Smooth muscle cell (in vitro differentiated cells): Measurements from ENCODE around the gene USP40. TPM values are rescaled to one million over a fixed set of nuclear protein-coding genes. Genes with fewer than 3 reads are reported as not detected.

ENCODE experiments used
- DNase-seq: peaks from one replicate; lab custom pipeline; 2025; ENCODE audit not compliant: unreplicated experiment; lab: John Stamatoyannopoulos, UW
- H2AFZ ChIP-seq: fragments of 200-600 bp; sonication (generic); 2 replicates; pipeline ENCODE4 v1.6.0; 2016; ENCODE audit warnings: antibody characterized with exemption, low read depth, mild to moderate bottlenecking
- H3F3A ChIP-seq: fragments of 200-600 bp; sonication (generic); 2 replicates; pipeline ENCODE4 v1.6.0; 2017; ENCODE audit warnings: antibody characterized with exemption, low read depth
- H3K27ac ChIP-seq: fragments of 200-600 bp; sonication (generic); 2 replicates; pipeline ENCODE4 v1.5.1; 2016; ENCODE audit warnings: low read depth, mild to moderate bottlenecking
- H3K27me3 ChIP-seq: fragments of 200-600 bp; sonication (generic); 2 replicates; pipeline ENCODE4 v1.6.1; 2016; ENCODE audit warnings: low read depth, mild to moderate bottlenecking
- H3K36me3 ChIP-seq: fragments of 200-600 bp; sonication (generic); 2 replicates; pipeline ENCODE4 v1.5.1; 2016; ENCODE audit warnings: low read depth
- H3K4me1 ChIP-seq: fragments of 200-600 bp; sonication (generic); 2 replicates; pipeline ENCODE4 v1.5.1; 2016; ENCODE audit warnings: low read depth
- H3K4me2 ChIP-seq: fragments of 200-600 bp; sonication (generic); 2 replicates; pipeline ENCODE4 v1.6.0; 2016; ENCODE audit warnings: mild to moderate bottlenecking
- H3K4me3 ChIP-seq: fragments of 200-600 bp; sonication (generic); 2 replicates; pipeline ENCODE4 v1.5.1; 2016; ENCODE audit warnings: mild to moderate bottlenecking
- H3K79me2 ChIP-seq: fragments of 200-600 bp; sonication (generic); 2 replicates; pipeline ENCODE4 v1.6.0; 2016; ENCODE audit warnings: low read depth, mild to moderate bottlenecking
- H3K9ac ChIP-seq: fragments of 200-600 bp; sonication (generic); 2 replicates; pipeline ENCODE4 v1.6.0; 2016; ENCODE audit warnings: low read depth
- H3K9me3 ChIP-seq: fragments of 200-600 bp; sonication (generic); replicated peaks from 2 replicates; pipeline ENCODE4 v1.5.1; 2016; ENCODE audit warnings: low read depth
- H4K20me1 ChIP-seq: fragments of 200-600 bp; sonication (generic); 2 replicates; pipeline ENCODE4 v1.6.0; 2016; ENCODE audit warnings: low read depth
- WGBS: methylation state at CpG from one replicate; pipeline ENCODE4 v1.1.7; 2016; ENCODE audit warnings: low lambda C conversion rate; 5-methylcytosine and 5-hydroxymethylcytosine counted together
- polyA plus RNA-seq: library from polyadenylated mRNA; unstranded; fragments of >200 nt; fragmentation: Nextera tagmentation; extraction: Ambion mirVana; gene quantifications from 2 replicates; pipeline ENCODE4 v1.2.1, GENCODE V29; 2016
- total RNA-seq: library from RNA; depleted of rRNA; stranded (reverse); fragments of >200 nt; gene quantifications from 2 replicates; pipeline ENCODE4 v1.2.3, GENCODE V29; 2014
- TF ChIP-seq, protein P1 (sequence below): fragments of 200-600 bp; sonication (generic); IDR thresholded peaks from 2 replicates; pipeline ENCODE4 v1.5.1; 2017; ENCODE audit warnings: borderline replicate concordance, mild to moderate bottlenecking, antibody characterized with exemption; ENCODE audit not compliant: insufficient read depth, poor library complexity, severe bottlenecking

USP40 gene
- total and polyA plus RNA-seq, 2 experiments from 2014 or later = 9.4 to 23.6 TPM

DNA sequence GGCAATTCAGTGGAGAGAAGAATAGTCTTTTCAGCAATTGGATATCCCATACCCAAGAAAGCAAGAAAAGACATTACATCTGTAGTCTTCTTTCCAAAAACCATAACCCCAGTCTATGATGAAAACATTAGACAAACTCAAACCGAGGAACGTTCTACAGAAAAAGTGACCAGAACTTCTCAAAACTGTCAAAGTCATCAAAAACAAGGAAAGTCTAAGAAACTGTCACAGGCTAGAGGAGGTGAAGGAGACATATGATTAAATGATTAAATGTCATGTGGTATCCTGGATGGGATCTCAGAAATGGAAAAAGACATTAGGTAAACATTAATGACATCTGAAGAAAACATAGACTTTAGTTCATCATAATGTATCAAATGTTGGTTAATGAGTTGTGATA lies 4.9 kb upstream of the USP40 start:
- Histone ChIP-seq H3K4me1 (no peaks in the 10 kb centered on the region), H3K27me3 (no peaks in the 10 kb centered on the region), H3K4me3 (no peak overlapping the region), H3K79me2 (no peaks in the 10 kb centered on the region), H4K20me1 (no peaks in the 10 kb centered on the region), H3F3A (no peaks in the 10 kb centered on the region), H2AFZ (no peak overlapping the region), H3K9me3 (no peaks in the 10 kb centered on the region), H3K36me3 (no peaks in the 10 kb centered on the region), H3K27ac (no peak overlapping the region), H3K9ac (no peak overlapping the region), H3K4me2 (no peak overlapping the region)
- TF ChIP-seq, protein P1, sequence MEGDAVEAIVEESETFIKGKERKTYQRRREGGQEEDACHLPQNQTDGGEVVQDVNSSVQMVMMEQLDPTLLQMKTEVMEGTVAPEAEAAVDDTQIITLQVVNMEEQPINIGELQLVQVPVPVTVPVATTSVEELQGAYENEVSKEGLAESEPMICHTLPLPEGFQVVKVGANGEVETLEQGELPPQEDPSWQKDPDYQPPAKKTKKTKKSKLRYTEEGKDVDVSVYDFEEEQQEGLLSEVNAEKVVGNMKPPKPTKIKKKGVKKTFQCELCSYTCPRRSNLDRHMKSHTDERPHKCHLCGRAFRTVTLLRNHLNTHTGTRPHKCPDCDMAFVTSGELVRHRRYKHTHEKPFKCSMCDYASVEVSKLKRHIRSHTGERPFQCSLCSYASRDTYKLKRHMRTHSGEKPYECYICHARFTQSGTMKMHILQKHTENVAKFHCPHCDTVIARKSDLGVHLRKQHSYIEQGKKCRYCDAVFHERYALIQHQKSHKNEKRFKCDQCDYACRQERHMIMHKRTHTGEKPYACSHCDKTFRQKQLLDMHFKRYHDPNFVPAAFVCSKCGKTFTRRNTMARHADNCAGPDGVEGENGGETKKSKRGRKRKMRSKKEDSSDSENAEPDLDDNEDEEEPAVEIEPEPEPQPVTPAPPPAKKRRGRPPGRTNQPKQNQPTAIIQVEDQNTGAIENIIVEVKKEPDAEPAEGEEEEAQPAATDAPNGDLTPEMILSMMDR = no peak
- 87% methylated on average over 2 of the region's 2 CpGs for WGBS
- DNase-seq = no peak

DNA sequence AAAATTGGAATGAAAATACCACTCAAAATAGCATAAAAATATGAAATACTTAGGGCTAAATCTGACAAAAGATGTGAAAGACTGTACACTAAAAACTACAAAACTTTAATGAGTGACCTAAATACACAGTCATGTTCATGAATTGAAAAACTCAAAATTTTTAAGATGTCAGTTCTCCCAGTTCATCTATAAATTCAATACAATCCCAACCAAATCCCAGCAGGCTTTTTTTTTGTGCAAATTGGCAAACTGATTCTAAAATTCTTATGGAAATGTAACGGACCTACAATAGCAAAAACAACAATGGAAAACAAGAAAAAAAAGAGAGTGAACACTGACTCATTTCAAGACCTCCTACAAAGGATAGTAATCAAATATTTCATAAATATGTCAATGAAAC lies 4.4 kb upstream of the USP40 start:
- Histone ChIP-seq H3K79me2 (no peaks in the 10 kb centered on the region), H4K20me1 (no peaks in the 10 kb centered on the region), H3K9me3 (no peaks in the 10 kb centered on the region), H3K9ac (no peak overlapping the region), H3K27me3 (no peaks in the 10 kb centered on the region), H3K4me3 (no peak overlapping the region), H3K4me2 (no peak overlapping the region), H3K36me3 (no peaks in the 10 kb centered on the region), H3K4me1 (no peaks in the 10 kb centered on the region), H3K27ac (no peak overlapping the region), H2AFZ (no peak overlapping the region), H3F3A (no peaks in the 10 kb centered on the region)
- WGBS = 81% methylated on average over 1 of the region's 1 CpG
- DNase-seq = no peak
- TF ChIP-seq, protein P1 = no peak

DNA sequence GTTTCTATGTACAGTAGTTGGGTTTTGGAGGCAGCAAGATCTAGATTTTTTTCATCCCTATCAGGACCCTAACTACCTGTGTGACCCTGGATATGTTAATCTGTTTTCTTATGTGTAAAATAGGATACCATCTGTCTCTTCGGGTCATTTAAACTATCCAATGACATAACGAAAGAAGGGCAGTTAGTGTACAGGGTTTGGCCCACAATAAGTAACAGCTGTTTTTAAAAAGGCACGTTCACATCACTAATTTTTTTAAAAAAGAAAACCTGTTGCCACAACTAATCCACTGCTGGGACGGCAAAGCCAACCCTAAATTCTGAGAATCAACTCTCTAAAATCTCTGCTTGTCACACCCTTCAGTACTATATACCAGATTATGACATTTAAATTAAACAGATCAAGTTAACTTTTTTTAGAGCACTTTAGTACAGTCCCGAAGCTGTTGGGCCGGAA lies 869 bp downstream of the USP40 start:
- H3K9ac ChIP-seq = peak overlapping the region; percentile 92
- DNase-seq = no peak
- H3K36me3 ChIP-seq = no peaks in the 10 kb centered on the region
- H3K27ac ChIP-seq = peak overlapping the region; percentile 91
- H3K4me2 ChIP-seq = peak overlapping the region; percentile 89
- H4K20me1 ChIP-seq = no peaks in the 10 kb centered on the region
- H3K9me3 ChIP-seq = no peaks in the 10 kb centered on the region
- H3K27me3 ChIP-seq = no peaks in the 10 kb centered on the region
- no peaks in the 10 kb centered on the region for H3K79me2 ChIP-seq
- no peak overlapping the region for H2AFZ ChIP-seq
- H3K4me1 ChIP-seq = peaks cover 19% of the 10 kb centered on the region
- peak overlapping the region; percentile 69 for H3K4me3 ChIP-seq
- WGBS = 11% methylated on average over 6 of the region's 6 CpGs
- H3F3A ChIP-seq = peaks cover 12% of the 10 kb centered on the region
- TF ChIP-seq, protein P1 = no peak

DNA sequence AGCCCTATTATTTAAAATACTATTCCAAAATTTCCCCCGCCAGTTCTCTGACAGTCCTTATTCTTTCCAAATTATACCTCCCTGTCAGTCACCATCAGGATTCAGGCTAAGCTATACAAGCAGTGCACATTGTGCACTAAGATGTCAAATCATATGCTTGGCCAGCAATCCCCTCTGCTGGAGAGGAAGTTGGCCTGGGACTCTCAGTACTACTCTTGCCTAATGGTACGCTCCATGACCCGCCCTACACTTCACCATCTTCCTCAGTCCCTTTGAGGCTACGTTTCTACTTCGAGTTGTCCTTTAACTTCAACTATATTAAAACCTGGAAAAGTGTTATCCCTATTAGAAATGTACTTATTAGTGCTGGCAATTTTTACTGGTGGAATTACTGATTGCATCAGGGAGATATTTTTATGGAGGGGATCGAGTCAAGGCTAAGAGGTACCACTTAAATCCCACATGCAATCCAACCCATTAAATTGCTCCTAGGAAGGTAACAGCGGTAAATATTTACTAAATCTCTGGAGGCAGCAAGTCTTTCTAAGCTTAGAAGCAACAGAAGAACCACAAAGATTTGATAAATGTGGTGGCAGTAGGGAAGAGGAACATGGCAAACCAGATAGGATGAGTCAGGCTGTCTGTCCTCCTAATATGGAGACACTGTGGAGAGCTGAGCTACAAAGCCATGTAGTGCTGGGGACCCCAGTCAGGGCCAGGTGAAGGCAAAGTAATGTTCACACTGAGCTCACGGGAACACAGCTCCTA lies 2.7 kb downstream of the USP40 start:
- H3F3A ChIP-seq = peaks cover 12% of the 10 kb centered on the region
- H4K20me1 ChIP-seq = no peaks in the 10 kb centered on the region
- no peak for DNase-seq
- peaks cover 2% of the 10 kb centered on the region for H3K36me3 ChIP-seq
- TF ChIP-seq, protein P1 = no peak
- H3K4me1 ChIP-seq = peaks cover 19% of the 10 kb centered on the region
- H2AFZ ChIP-seq = peak overlapping the region; percentile 14
- H3K4me3 ChIP-seq = no peak overlapping the region
- WGBS = 65% methylated on average over 8 of the region's 8 CpGs
- no peak overlapping the region for H3K9ac ChIP-seq
- no peaks in the 10 kb centered on the region for H3K9me3 ChIP-seq
- H3K27me3 ChIP-seq = no peaks in the 10 kb centered on the region
- no peaks in the 10 kb centered on the region for H3K79me2 ChIP-seq
- H3K4me2 ChIP-seq = peak overlapping the region; percentile 70
- H3K27ac ChIP-seq = peak overlapping the region; percentile 74
